ENCODE data around the gene DENND6A.
"Not testable (repeated sequence)": the region's sequence is repeated elsewhere in the genome, so short reads cannot be mapped to it uniquely, and the experiment has no call there.

The DENND6A gene

DNA sequence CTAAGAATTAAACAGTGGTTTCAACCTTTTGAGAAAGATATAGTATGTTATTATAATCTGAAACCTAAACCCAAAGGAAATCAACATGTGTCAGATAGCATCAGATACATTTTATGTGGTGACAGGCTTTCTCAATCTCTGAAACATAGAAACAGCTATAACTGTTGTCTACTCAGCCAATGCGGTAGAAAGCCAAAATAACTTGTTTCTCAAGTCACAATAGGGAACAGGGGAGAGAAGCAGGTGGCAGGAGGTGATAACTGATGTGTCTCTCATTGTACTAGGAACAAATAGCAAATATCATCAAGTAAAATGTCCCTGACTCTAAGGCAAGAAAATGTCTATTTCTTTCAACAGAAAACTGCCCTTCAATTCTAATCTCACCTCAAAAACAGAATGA lies 38.6 kb downstream of the DENND6A start:
- in situ Hi-C loops (cut with HindIII; ENCODE audit: low sequenced_read_pairs): loop anchor here (25.0 kb wide), 1 partner anchor 183 kb away; no protein-coding TSS in a partner anchor
- H3K4me3 ChIP-seq (ENCODE audit: low read depth, low read length): no peak overlapping the region
- TF ChIP-seq, protein P1, sequence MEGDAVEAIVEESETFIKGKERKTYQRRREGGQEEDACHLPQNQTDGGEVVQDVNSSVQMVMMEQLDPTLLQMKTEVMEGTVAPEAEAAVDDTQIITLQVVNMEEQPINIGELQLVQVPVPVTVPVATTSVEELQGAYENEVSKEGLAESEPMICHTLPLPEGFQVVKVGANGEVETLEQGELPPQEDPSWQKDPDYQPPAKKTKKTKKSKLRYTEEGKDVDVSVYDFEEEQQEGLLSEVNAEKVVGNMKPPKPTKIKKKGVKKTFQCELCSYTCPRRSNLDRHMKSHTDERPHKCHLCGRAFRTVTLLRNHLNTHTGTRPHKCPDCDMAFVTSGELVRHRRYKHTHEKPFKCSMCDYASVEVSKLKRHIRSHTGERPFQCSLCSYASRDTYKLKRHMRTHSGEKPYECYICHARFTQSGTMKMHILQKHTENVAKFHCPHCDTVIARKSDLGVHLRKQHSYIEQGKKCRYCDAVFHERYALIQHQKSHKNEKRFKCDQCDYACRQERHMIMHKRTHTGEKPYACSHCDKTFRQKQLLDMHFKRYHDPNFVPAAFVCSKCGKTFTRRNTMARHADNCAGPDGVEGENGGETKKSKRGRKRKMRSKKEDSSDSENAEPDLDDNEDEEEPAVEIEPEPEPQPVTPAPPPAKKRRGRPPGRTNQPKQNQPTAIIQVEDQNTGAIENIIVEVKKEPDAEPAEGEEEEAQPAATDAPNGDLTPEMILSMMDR (IDR thresholded peaks at IDR 0.05; ENCODE audit: low read depth, low read length, missing control alignments): no peak
- DNase-seq (ENCODE audit: low read depth): no peak

DNA sequence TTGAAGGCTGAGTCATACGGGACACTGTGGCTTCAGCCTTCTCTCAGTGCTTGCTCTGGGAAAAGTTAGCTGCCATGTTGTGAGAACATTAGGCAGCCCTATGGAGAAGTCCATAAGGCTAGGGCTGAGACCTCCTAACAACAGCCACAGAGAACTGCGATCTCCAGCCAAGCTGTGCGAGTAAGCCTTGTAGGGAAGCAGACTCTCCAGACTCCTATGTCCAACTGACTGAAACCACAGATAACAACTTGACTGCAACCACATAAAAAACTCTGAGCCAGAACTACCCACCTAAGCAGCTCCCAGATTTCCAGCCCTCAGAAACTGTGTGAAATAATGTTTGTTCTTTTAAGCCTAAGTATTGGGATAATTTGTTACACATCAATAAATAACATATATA lies 40.7 kb downstream of the DENND6A start:
- TF ChIP-seq, protein P1 (IDR thresholded peaks at IDR 0.05; ENCODE audit: low read depth, low read length, missing control alignments): no peak
- in situ Hi-C loops (cut with HindIII; ENCODE audit: low sequenced_read_pairs): loop anchor here (25.0 kb wide), 1 partner anchor 185 kb away; no protein-coding TSS in a partner anchor
- H3K4me3 ChIP-seq (ENCODE audit: low read depth, low read length): no peak overlapping the region
- no peak for DNase-seq (ENCODE audit: low read depth)

DNA sequence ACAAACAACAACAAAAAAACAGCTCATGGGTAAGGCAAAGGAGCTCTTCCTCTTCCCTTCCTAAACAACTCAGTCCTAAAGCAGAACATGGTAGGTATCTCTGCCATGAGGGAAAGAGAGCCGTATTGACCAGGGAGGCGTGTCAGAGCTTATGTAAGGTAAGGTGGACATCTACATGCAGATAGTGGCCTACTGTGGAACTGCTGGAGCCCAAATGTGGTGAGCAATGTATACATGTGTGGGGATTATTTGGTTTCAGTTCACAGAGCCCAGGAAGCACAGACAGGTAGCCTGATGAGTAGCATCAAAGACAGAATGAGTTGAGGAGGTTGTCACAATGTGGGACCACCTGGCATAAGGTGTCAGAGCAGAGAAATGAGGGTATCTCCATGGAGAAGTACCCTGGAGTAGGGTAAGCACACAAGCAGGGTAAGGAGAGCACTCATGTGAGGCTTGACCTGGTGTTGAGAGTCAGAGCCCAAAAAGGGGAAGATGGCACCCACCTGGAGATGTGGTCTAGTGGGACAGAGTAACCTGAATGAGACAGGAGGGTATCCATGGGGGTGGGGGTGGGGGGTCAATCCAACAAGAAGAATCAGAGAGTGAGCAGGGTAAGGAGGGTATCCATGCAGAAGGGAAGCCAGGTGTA lies 45.5 kb downstream of the DENND6A start:
- TF ChIP-seq, protein P1 (IDR thresholded peaks at IDR 0.05; ENCODE audit: low read depth, low read length, missing control alignments): no peak
- in situ Hi-C loops (cut with HindIII; ENCODE audit: low sequenced_read_pairs): no loop called here
- no peak overlapping the region for H3K4me3 ChIP-seq (ENCODE audit: low read depth, low read length)
- no peak for DNase-seq (ENCODE audit: low read depth)

DNA sequence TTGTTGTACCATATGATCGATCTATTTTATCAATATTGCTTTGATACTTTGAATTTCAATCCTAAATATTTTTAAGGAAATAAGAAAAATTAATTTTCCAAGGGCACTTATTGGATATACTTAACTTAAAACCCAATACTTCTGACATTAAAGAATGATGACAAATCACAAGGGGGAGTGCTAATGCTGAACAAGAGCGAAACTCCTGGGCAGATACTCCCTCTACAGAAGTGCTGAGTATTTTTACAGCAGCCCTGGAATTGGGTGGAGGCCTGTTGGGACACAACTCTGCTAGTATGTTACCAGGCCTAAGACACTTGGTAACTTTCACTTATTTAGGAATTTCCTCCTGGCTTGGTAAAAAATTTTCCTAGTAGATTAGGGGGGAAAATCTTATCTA lies 46.2 kb downstream of the DENND6A start:
- H3K4me3 ChIP-seq (ENCODE audit: low read depth, low read length): no peak overlapping the region
- TF ChIP-seq, protein P1 (IDR thresholded peaks at IDR 0.05; ENCODE audit: low read depth, low read length, missing control alignments): peak; percentile 9
- no peak for DNase-seq (ENCODE audit: low read depth)
- in situ Hi-C loops (cut with HindIII; ENCODE audit: low sequenced_read_pairs): no loop called here

DNA sequence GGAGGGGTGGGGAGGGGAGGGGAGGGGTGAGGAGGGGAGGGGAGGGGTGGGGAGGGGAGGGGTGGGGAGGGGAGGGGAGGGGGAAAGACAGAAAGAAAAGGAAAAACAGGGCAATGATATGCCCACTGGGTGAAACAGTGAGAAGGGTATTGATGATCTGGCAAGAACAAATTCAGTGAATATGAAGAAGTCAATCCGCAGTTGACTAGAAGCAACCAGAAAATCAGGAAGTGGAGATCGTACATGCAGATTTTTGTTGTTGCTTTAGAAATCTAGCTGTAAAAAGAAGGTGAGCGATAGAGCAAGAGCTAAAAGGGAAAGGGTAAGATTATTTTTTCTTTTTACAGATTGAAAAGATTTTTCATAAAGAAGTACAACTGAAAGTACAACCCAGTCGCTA lies 48.1 kb downstream of the DENND6A start:
- DNase-seq (ENCODE audit: low read depth): no peak
- in situ Hi-C loops (cut with HindIII; ENCODE audit: low sequenced_read_pairs): no loop called here
- TF ChIP-seq, protein P1 (IDR thresholded peaks at IDR 0.05; ENCODE audit: low read depth, low read length, missing control alignments): no peak
- no peak overlapping the region for H3K4me3 ChIP-seq (ENCODE audit: low read depth, low read length)

DNA sequence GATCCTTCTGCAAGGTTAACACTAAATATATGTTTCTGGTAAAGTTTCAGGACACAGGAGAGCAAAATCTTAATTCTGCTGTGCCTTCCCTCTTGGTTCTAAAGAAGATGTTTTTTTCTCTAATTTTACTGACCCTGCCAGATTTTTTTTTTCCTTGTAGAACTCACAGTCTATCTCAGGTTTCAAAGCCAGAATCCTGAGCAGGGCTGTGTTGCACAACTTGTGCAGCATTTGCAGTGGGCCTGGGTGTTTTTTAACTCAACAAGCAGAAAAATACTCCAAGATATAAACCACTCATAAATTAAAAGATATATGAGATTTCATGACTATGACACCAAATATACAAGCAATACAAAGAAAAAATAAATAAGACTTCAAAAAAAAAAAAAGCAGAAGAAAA lies 55.5 kb downstream of the DENND6A start:
- TF ChIP-seq, protein P1 (IDR thresholded peaks at IDR 0.05; ENCODE audit: low read depth, low read length, missing control alignments): no peak
- H3K4me3 ChIP-seq (ENCODE audit: low read depth, low read length): no peak overlapping the region
- DNase-seq (ENCODE audit: low read depth): no peak
- in situ Hi-C loops (cut with HindIII; ENCODE audit: low sequenced_read_pairs): no loop called here

DNA sequence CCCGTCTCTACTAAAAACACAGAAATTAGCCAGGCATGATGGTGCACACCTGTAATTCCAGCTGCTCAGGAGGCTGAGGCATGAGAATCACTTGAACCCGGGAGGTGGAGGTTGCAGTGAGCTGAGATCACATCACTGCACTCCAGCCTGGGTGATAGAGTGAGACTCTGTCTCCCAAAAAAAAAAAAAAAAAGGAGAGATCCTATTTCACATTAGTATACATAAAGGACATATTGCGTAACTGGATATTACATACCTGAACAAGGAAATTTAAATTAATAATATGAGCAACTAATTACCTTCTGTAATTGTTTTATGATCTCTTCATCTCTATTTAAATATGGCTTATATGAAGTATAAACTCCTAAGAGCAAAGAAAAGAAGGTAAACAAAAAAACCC lies 58.6 kb downstream of the DENND6A start:
- DNase-seq (ENCODE audit: low read depth); in situ Hi-C loops (cut with HindIII; ENCODE audit: low sequenced_read_pairs); H3K4me3 ChIP-seq (ENCODE audit: low read depth, low read length): not testable (repeated sequence)

All from astrocyte of the cerebellum (primary cell).